HEK293T (cell line): ENCODE data around the gene YPEL2.

ENCODE experiments used
- ARNT ChIP-seq: fragments of 450-650 bp; IDR thresholded peaks from 2 replicates; pipeline ENCODE4 v1.6.1; 2017; ENCODE audit warnings: mild to moderate bottlenecking
- BHLHE40 ChIP-seq: fragments of 450-650 bp; IDR thresholded peaks from 2 replicates; pipeline ENCODE4 v1.6.1; 2016; ENCODE audit warnings: mild to moderate bottlenecking, moderate library complexity, borderline replicate concordance
- CTBP1 ChIP-seq: fragments of 450-650 bp; IDR thresholded peaks from 2 replicates; pipeline ENCODE4 v1.6.1; 2016; ENCODE audit warnings: borderline replicate concordance
- ELF4 ChIP-seq: fragments of 450-650 bp; IDR thresholded peaks from 2 replicates; pipeline ENCODE4 v1.6.1; 2017; ENCODE audit warnings: antibody characterized with exemption
- LEF1 ChIP-seq: fragments of 450-650 bp; IDR thresholded peaks from 2 replicates; pipeline ENCODE4 v1.6.1; 2017; ENCODE audit warnings: mild to moderate bottlenecking, borderline replicate concordance
- ZNF384 ChIP-seq: fragments of 450-650 bp; IDR thresholded peaks from 2 replicates; pipeline ENCODE4 v1.6.1; 2016
- TF ChIP-seq, protein P1 (sequence below): fragments of 450-650 bp; IDR thresholded peaks from 2 replicates; pipeline ENCODE4 v1.6.1; 2016

- TF ChIP-seq ZNF384: no peak
- TF ChIP-seq, protein P1, sequence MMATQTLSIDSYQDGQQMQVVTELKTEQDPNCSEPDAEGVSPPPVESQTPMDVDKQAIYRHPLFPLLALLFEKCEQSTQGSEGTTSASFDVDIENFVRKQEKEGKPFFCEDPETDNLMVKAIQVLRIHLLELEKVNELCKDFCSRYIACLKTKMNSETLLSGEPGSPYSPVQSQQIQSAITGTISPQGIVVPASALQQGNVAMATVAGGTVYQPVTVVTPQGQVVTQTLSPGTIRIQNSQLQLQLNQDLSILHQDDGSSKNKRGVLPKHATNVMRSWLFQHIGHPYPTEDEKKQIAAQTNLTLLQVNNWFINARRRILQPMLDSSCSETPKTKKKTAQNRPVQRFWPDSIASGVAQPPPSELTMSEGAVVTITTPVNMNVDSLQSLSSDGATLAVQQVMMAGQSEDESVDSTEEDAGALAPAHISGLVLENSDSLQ: no peak
- TF ChIP-seq ARNT: no peak
- TF ChIP-seq LEF1: no peak
- no peak for TF ChIP-seq CTBP1
- TF ChIP-seq ELF4: no peak
- TF ChIP-seq BHLHE40: no peak
Measured at GRCh38 chr17:59413014-59413766, 81.7 kb downstream of the YPEL2 start.
